GM19463 (cell line): ENCODE data around the gene MSL1.
"Not testable (repeated sequence)": the region's sequence is repeated elsewhere in the genome, so short reads cannot be mapped to it uniquely, and the experiment has no call there.

ENCODE experiments used
- ATAC-seq: cut with Tn5 transposase; IDR thresholded peaks from one replicate; pipeline ENCODE4 v1.9.1; 2021; ENCODE audit warnings: mild to moderate bottlenecking, moderate library complexity; ENCODE audit not compliant: unreplicated experiment

The MSL1 gene

DNA sequence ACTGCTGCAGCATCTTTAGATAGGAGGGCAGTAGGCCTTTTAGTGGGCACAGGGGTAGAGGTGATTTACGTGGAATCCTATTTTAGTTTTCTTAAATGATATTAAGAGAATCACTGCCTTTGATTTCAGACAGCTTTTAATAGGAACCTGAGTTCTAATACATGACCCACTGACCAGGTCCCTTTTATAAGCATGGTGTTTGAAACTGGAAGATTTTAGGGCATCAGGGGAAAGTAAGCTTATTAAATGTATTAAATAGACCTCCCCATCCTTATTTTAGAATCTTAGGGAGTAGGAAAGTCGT lies 2.0 kb downstream of the MSL1 start:
- no peak for ATAC-seq

DNA sequence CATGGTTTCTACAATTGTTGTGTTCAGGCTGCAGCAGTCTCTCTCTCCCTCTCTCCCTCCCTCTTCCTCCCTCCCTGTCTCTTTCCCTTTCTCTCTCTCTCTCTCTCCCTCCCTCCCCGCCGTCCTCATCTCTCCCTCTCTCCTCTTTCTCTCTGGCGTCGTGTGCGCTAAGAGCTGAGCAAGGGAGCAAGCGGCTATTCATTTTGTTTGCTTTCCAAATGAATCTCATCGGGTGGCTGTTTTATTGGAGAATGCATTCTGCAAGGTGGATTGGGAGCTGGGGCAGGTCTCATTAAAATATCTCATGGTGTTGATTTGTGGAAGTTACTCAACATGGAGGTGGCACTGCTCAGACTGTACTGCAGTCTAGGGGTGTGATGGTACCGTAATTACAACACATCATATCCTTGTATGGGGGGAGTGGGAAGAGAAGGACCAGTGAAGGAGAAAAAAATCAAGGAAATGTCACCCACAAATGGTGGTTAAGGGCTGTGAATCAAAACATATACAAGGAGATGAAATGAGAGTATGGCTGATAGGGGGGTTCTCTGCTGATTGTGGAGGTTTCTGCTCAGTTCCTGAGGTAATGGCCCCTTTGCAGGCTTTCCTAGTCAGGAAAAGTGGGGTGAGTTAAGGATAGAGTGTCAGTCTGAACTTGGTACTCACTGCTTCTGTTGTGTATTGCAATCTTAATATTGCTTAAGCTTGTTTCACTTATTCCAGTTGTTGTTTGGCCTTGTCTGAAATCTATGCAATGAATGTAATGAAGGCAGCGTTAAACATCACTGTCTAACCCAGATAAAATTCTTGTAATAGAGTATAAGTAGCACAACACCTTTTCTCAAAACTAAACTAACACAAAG lies 2.7 kb downstream of the MSL1 start:
- ATAC-seq = no peak

DNA sequence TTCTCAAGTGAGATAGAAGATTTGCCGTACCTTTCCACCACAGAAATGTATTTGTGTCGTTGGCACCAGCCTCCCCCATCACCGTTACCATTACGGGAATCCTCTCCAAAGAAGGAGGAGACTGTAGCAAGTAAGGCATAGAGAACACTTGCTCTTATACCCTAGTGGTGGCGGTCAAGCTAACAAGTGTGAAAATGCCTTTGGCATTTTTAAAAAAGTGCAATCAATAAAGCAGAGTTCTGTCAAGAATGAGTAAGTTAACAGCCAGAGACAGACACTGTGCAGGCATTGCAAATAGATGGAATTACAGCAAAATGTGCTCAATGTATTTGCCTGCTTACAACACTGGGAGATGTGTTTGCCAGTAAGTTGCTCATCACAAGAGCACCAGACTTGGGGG lies 7.7 kb downstream of the MSL1 start:
- no peak for ATAC-seq

DNA sequence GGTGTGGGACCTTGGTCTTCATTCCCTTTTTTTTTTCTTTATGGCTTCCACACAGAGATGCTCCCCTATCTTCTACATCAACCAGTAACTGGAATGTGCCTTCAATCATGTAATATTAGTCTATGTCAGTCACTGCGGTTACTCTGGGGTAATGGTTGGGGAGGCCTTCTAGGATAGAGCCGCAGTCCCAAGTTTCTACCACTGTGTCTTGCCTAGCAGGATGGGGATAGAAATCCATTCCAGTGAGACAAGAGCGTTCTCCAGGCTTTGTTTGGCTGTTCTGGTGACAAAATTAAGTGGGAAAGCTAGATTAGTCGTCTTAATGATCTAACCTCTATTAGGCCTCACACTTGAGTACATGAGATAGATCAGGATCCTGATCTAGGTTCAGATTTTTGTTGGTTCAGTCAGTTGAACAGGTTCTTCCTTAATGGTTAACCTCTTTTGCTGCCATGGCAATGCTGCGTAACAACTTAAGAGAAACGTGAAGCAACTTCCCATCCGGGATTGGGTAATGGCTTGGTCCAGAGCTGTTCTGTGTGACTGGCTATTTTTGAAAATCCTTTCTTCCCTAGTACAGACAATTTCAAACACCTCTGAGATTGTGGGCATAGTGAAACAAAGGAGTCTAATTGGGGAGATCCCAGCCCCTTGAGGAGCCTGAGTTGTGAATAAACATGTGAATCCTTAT lies 8.7 kb downstream of the MSL1 start:
- no peak for ATAC-seq

DNA sequence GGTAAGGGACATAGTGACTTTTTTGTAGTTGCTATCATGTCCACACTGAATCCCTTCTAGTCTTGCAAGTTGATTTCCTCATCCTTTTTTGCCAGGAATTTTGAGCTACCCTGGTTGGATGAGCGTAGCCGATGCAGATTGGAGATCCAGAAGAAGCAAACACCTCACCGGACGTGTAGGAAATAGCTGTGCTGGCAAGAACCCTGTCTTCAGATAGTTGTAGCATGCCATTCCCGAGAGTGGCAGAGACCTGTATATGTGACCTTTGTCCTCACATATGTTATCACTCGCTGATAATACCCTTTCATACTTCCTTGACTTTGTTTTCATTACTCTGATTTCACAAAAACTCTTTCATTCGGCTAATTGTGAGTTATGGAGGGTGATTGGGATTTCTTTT lies 12.4 kb downstream of the MSL1 start:
- no peak for ATAC-seq

DNA sequence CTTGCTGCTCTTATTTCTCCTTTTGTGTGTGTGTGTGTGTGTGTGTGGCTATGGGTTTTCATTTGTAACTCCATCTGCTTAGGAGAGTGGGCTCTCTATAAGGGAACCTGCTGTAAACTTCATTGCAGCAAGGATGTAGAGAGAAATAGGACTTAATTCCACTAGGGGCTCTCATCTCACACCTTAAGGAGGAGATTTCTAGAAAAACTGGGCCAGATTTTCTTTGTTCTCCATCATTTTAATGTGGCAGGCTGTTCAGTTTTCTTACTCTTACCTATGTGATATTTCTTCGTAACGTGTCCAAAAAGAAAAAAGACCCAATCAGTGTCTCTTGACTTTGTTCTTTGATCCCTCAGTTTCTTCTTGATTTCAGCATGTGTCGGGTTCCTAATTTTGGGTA lies 14.0 kb downstream of the MSL1 start:
- ATAC-seq = no peak

DNA sequence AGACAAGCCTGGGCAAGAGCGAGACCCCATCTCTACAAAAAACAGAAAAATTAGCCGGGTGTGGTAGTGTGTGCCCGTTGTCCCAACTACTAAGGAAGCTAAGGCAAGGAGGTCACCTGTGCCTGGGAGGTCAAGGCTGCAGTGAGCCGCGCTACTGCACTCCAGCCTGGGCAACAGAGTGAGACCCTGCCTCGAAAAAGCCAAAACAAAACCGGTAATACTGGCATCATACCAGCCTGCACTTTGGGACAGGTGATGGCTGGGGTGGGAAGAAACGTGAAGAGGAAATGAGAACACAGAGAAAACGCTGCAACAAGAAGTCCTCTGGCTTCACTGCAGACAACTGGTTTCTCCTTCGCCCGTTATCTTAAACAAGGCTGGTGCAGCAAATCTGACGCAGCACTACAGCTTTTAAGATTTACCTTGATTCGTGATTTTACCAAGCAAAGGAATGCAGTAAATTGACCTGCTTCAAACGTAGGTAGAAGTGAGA lies 17.8 kb downstream of the MSL1 start:
- ATAC-seq = no peak

DNA sequence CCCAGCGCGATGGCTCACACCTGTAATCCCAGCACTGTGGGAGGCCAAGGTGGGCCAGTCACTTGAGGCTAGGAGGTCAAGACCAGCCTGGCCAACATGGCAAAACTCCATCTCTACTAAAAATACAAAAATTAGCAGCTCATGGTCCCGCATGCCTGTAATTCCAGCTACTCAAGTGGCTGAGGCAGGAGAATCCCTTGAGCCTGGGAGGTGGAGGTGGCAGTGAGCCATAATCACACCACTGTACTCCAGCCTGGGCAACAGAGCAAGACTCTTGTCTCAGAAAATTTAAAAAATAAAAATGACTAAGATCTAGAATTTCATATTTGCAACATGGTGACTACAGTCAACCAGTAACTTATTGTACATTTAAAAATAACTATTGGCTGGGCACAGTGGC lies 21.4 kb downstream of the MSL1 start:
- ATAC-seq = not testable (repeated sequence)

DNA sequence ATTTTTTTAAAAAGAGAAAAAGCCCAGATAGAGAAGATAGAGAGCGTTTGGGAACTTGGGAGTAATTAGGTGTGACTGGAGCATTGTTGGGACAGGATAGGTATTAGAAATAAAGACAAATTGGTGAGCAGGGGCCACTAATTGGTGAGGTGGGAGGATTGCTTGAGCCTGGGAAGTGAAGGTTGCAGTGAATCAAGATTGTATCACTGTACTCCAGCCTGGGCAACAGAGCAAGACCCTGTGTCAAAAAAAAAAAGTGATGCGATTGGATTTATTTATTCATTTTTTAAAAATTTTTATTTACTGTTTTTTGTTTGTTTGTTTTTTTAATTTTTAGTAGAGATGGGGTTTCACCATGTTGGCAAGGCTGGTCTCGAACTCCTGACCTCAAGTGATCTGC lies 23.7 kb downstream of the MSL1 start:
- no peak for ATAC-seq

DNA sequence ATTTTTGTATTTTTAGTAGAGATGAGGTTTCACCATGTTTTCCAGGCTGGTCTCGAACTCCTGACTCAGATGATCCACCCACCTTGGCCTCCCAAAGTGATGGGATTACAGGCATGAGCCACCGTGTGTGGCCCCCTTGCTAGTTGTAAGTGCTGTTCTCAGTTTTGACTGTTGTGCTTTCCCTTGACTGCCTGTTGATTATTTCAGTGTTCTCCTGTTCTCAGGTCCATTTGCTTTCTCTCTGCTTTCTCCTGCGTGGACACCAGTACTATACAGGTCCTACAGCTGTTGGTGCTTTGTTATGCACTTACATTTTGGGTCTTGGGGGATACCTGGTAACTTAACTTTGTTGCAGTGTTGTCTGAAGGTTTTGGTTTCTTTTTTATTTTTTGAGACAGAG lies 26.8 kb downstream of the MSL1 start:
- ATAC-seq = no peak

DNA sequence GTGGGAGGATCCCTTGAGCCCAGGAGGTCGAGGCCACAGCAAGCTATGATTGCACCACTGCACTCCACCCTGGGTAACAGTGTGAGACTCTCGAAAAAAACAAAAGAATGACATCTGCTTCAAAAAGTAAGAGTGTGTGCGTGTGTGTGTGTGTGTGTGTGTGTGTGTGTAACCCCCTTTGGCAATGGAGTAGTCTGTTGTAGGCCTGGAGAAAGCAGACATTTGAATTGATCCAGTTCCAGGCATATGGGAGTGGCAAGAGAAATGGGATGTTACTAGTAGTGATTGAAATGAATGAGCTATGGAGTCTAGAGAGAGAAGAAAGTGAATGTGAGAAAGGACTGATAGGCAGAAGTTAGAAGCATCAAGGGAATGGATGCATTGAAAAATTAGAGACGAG lies 28.5 kb downstream of the MSL1 start:
- no peak for ATAC-seq

DNA sequence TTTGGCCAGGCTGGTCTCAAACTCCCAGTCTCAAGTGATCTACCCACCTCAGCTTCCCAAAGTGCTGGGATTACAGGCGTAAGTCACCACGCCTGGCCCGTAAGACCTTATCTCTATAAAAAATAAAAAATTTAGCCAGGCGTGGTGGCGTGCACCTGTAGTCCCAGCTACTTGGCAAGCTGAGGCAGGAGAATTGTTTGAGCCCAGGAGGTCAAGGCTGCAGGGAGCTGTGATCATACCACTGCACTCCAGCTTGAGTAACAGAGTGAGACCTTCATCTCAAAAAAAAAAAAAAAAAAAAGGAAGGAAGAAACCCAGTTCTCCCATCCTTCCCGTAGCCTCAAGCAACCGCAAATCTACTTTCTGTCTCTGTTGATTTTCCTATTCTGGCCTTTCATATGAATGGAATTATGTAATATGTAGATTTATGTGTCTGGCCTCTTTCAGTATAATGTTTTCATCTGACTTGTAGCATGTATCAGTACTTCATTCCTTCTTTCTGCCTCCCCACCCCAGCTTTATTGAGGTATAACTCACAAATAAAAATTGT lies 29.7 kb downstream of the MSL1 start:
- ATAC-seq = no peak

DNA sequence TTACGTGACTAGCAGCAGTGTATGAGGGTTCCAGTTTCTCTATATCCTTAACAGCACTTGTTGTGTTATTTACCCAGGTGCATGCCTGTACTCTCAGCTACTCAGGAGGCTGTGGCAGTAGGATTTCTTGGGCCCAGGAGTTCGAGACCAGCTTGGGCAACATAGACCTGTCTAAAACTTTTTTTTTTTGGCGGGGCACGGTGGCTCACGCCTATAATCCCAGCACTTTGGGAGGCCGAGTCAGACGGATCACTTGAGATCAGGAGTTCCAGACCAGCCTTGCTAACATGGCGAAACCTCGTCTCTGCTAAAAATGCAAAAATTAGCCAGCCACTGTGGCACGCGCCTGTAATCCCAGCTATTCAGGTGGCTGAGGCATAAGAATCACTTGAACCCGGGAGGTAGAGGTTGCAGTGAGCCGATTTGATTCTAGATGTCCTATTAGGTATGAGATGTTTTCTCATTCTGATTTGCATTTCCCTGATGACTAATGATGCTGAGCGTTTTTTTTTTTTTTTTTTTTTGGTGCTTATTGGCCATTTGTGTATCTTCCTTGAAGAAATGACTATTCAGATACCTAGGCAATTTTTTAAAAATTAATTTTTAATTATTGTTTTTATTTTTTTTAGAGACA lies 31.9 kb downstream of the MSL1 start:
- no peak for ATAC-seq

DNA sequence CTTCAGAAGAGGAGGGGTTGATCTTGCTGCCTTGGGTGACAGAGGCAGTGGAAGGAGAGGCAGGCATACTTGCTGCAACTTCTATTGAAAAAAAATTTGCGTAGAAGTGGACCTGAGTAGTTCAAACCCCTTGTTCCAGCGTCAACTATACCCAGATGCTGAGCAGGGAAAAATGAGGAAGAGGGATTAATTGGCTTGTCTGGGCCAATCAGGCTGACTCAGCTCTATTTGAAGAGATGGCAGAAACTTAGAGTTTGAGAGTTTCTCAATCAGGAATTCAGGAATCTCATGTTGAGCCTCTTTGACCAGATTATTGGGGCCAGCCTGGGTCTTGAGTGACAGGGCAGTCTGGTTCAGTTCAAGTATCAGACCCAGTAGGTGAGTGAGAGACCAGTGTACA lies 36.2 kb downstream of the MSL1 start:
- ATAC-seq = no peak

DNA sequence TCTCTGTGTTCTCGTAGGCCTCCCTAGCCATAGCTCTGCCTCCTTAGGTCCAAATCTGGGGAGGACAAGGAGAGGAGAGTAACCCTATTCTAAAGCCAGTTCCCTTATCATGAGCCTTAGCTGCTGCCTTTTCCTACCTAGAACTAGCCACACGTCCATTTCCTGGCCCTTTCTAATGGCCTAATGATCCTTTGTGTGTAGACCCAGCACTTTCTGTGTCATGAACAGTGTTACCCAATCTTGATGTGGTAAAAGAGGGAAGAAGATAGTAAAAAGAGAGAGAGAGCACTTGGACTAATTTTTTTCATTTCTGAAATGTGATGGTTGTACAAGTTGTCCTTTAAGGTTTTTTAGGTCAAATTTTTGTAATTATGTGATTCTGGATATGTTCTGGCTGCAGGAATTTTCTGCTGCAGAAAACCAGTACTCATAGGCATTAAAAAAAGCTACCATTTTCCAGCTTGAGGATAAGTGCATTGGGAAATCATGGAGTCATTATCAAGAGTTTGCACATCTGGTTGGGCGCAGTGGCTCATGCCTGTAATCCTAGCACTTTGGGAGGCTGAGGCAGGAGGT lies 36.8 kb downstream of the MSL1 start:
- ATAC-seq = no peak

DNA sequence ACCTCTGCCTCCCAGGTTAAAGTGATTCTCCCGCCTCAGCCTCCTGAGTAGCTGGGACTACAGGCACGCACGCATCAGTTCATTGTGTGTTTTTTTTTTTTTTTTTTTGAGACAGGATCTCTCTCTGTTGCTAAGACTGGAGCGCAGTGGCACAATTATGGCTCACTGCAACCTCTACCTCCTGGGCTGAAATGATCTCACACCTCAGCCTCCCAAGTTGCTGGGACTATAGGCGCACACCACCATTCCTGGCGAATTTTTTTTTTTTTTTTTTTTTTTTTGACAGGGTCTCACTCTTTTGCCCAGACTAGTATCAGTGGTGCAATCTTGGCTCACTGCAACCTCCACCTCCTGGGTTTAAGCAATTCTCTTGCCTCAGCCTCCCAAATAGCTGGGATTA lies 37.7 kb downstream of the MSL1 start:
- no peak for ATAC-seq

DNA sequence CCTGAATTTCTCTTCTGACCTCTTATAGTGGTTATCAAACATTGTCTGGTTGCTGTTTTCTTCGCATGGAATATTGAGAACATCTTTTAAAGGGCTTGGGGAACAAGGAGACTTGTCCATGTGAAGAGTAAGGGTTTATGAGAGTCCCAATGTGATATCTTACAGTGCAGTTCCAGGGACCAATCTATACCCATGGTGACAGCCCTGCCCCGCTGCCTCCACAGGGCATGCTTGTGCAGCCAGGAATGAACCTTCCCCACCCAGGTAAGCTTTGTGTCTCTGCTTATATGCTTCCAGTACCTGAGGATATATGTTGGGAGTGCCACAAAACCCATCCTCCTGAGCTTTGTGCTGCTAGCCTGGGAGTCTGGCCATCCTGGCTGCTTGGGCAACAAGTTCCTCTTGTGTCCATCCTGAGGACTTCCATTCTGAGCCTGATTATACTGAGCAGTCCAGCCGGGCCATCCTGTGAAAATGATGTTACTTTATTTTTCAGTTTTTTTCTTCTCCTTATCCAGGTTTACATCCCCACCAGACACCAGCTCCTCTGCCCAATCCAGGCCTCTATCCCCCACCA lies 46.0 kb downstream of the MSL1 start:
- no peak for ATAC-seq

DNA sequence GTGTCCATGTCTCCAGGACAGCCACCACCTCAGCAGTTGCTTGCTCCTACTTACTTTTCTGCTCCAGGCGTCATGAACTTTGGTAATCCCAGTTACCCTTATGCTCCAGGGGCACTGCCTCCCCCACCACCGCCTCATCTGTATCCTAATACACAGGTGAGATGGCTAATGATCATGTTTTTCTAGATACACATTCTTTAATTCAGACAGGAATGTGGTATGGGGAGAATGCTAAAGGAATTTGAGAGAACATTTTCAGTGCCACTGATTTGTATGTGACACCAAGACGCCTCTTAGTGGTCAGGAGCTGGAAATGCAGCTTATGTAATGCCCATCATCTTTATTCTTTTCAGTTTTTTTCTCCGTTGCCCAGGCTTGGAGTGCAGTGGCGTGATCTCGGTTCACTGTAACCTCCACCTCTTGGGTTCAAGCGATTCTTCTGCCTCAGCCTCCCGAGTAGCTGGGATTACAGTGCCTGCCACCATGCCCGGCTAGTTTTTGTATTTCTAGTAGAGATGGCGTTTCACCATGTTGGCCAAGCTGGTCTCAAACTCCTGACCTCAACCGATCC lies 46.6 kb downstream of the MSL1 start:
- ATAC-seq = no peak

DNA sequence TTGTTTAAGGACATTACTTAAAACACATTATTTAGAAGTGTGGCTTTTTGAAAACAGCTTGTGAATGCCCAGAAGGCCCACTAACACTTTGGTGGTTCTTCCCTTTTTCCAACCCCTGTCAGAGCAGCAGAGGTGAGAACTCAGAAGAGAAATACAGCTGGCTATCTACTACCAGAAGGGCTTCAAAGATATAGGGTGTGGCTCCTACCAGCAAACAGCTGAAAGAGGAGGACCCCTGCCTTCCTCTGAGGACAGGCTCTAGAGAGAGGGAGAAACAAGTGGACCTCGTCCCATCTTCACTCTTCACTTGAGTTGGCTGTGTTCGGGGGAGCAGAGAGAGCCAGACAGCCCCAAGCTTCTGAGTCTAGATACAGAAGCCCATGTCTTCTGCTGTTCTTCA lies 48.6 kb downstream of the MSL1 start:
- no peak for ATAC-seq

DNA sequence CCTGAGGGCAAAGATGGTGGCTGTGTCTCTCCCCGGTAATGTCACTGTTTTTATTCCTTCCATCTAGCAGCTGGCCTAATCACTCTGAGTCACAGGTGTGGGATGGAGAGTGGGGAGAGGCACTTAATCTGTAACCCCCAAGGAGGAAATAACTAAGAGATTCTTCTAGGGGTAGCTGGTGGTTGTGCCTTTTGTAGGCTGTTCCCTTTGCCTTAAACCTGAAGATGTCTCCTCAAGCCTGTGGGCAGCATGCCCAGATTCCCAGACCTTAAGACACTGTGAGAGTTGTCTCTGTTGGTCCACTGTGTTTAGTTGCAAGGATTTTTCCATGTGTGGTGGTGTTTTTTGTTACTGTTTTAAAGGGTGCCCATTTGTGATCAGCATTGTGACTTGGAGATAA lies 50.0 kb downstream of the MSL1 start:
- no peak for ATAC-seq
